Measurements from ENCODE around the gene ADAMTS17.

ADAMTS17 gene

GRCh38 chr15:99969261-99969920, 372.4 kb downstream of the ADAMTS17 start:
- no peak for DNase-seq (ENCODE audit: low read depth)

DNA sequence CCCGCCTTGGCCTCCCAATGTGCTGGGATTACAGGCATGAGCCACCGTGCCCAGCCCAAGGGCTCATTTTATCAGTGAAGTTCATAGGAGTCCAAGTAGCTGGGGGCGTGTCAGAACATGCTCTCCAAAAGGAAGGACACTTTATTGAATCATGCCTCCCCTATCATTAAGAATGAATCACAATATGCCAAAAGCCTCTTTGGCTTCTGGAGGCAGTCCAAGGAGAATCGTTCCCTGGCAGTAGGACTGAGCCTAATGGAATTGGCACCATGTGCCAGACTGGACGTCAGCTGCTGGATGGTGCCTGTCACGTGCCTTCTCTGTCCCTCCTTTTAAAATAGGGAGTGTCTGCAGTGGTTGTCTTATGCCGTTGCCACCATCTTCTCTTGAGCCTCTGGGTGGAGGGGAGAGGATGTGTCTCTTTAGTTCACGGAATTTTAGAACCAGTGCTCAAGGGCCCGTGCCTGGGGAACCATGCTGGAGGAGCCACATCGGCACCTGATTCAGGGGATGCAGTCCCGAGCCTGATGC, 373.9 kb downstream of the ADAMTS17 start:
- no peak for DNase-seq (ENCODE audit: low read depth)

GRCh38 chr15:99966815-99967214, 375.0 kb downstream of the ADAMTS17 start:
- no peak for DNase-seq (ENCODE audit: low read depth)

GRCh38 chr15:99965376-99965775, 376.4 kb downstream of the ADAMTS17 start:
- DNase-seq (ENCODE audit: low read depth), result no peak

DNA sequence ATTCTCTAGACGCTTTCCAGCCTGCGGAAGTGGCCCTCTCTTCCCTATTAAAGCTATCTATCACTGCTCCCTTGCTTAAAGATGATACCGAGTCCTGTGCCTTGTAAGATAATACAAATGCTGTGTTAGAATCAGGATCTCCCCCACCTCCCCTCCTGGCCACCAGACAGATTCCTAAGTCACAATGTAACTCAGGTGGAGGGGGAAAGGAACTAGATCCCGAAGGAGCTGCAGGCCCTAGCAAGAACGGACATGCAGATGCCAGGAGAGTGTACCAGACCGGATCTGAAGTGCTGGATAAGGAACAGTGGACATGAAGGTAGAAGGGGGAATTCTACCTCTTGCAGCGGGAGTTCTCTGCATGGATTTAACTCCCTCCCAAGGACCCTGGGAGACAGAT, 377.8 kb downstream of the ADAMTS17 start:
- DNase-seq (ENCODE audit: low read depth), result no peak

DNA sequence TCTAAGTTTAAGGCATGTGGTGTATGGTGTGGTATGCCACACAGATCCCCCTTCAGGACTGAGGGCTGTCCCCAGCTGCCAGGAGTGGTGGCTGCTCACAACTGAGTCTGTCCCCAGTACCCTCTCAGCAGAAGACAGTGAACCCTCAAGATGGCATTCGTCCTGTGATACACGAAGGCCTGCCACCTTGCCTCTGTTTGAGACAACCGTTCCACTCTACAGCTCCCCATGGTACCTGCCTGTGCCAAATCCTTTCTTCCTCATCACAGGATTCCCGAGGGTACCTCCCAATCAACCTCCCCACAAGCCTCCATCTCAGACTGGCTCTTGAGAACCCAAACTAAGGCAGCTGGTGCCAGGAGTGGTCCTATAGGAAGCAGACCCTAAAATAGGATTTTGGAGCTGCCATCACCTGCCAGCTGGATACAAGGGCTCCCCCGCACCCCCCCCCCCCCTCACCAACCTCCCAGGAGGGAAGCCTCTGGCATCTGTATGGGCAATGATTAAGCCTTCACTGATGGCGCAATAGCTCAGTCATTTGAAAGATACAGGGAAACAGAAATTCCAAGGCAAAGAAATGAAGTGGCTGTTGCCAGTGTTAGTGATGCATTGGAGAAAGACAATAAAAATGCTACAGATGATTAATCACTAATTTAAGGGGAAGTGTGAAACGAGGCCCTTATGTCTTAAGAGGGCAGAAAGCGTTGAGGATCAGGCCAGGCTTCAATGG, 378.5 kb downstream of the ADAMTS17 start:
- no peak for DNase-seq (ENCODE audit: low read depth)

- no peak for DNase-seq (ENCODE audit: low read depth)
These were observed 379.7 kb downstream of the ADAMTS17 start for GRCh38 chr15:99962006-99962561.

DNA sequence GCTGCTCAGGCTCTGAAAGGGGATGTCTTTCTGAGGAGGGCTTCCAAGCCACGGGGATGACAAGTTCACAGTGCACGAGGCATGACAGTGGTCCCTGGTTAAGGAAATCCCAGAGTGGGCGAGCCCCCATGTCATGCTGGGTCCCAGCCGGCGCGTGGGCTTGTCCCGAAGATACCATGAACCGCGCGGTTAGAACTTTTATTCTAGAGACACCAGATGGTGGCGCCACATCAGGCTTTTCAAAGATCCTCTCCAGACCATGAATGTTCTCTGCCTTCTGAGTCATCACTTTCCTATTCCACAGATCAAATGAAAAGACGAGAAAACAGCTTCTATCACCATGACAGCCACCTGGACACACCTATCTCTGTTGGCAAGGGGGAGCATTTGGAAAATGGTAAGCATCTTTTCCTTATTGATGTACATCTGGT, 380.7 kb downstream of the ADAMTS17 start:
- no peak for DNase-seq (ENCODE audit: low read depth)

DNA sequence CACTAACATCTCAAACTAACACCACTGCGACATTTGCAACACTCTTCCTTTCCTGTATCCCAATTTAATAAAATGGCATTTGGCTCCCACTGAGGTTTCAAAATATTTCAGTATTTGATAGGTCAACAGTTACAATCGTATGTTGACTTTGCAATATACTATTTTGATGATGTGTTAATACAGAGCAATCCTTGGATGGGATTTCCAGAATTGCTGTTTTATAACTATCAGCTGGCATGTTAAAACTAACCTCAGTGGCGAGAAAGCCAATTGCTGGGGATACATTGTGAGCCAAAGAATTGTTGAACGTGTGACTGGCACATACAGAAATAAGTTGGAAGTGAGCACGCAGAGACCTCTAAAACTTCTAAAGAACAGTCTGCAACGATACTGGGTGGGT, 382.4 kb downstream of the ADAMTS17 start:
- DNase-seq (ENCODE audit: low read depth), result no peak

DNA sequence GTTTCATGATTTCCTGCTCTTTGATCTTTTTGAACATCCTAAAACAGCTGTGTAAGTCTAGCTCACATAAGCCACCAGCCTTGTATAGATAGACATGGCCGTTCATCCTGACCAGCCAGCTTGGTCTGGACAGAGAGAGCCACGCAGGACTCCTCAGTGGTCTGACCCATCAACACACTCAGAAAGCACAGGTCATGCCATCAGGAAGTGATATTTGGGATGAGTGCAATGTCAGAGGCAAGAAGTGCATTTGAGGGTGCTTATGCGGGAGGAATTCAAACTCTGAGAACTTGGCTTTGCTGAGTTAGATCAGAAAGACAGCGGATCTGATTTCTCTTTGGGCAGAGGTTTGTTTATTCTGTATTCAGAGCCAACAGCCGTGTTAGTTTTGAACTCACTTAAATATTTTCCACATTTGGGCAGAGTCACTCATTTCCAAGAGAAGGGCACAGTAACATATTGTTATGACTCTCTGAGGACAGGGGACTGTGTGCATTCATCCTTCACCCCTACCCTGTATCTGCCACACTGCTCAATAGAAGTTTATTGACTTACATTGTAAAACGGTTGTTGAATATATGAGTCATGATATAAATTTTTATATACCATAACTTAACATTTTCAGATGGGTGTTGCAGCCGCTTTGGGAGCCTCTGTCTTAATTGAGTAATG, 383.2 kb downstream of the ADAMTS17 start:
- DNase-seq (ENCODE audit: low read depth), result no peak

DNA sequence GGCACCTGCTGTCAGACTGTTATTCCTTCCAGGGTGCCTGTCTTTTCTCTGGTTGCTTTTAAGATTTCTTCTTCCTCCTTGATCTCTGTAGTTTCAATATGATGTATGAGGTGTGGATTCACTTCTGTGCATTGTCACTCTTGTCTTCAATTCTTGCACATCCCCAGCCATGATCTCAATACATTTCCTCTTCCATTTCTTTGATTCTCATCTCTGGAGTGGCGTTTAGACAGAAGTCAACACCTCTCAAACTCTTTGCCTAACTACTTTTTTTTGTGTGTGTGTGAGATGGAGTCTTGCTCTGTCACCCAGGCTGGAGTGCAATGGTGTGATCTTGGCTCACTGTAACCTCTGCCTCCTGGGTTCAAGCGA, 384.1 kb downstream of the ADAMTS17 start:
- no peak for DNase-seq (ENCODE audit: low read depth)

DNA sequence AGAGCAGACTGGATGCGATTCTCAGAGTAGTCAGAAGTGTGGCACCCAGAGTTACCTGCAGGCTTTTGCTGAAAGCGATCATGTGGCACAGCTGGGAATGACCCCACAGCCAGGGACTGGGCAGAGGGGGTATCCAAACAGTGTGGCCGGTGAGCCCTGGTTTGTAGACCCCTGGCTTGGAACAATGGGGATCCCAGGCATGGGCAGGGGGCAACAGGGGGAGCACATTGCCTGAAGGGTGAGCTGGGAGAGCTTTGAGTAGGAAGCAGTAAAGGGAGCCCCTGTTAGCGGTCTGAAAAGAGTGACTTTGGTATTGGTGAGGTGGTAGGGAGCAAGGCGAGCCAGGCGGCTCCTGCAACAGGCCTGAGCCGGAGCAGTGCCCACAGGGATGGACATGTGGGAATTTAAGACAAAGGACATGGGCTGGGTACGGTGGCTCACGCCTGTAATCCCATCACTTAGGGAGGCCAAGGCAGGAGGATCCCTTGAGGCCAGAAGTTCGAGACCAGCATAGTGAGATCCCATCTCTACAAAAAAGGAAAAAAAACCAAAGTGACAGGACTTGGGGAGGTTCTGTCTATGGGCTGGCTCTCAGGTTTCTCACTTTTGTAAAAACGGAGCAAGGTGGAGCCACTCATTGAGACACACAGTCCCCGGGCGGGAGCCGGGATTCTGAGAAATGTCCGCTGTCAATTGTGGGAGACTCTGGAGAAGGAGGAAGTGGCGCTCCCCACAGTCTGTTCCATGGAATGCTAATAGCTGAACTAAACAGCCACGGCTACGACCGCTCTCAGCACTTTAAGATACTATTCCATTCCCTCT, 384.7 kb downstream of the ADAMTS17 start:
- DNase-seq (ENCODE audit: low read depth), result no peak

GRCh38 chr15:99956022-99956775, 385.6 kb downstream of the ADAMTS17 start:
- no peak for DNase-seq (ENCODE audit: low read depth)

DNA sequence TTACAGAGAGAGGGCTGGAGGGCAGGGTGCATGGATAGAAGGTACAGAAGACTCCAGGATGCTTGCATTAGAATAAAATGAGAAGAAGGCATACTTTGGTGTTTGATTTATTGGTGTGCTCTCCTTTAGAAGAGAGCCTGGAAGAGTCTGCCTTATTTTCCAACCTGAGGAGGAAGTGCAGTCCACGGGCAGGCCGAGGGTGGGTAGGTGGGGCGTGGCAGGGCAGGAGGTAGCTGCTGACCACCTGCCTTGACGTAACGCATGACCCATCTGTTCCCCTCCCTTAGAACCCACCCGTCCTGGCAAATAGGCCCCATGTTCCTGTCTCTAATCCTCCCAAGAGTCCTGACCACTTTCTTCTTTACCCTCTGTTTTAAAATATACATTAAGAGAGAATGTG, 386.2 kb downstream of the ADAMTS17 start:
- DNase-seq (ENCODE audit: low read depth), result no peak

- no peak for DNase-seq (ENCODE audit: low read depth)
These were observed 386.6 kb downstream of the ADAMTS17 start for GRCh38 chr15:99955181-99955525.

DNA sequence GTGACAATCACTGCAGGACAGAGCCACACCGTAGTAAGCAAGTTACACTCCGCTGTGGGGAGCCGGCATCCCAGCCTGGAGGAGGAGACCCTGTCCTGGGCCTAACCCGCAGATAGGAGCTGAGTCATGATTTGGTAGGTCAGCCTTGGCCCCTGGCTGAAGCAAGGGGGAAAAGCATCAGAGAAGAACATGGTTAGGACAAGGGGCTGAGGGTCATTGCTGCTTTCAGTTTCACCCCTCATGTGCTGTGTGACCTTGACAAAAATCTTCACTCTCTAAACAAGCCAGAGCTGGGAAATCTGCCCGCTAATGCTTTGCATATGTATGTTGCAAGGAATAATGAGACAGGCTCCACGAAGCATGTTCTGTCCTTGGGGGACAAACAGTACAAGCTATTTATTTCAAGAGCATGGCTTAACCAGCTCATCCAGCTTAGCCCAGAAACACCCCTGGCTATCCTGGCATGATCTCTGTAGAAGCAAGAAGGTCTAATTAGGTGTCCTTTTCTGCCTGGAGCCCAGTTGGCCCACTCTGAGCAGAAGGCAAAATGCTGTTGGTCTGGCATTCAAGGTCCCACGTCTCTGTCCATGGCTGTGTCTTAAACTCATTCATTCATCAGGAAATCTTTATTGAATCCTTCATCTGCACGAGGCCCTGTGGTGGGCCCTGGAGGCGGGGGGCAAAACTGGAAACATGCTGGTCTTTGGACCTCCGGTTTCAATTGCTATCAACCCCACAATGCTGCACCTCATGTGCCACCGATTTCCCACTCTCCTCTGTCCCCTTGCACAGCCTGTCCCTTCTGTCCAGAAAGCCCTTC, 387.2 kb downstream of the ADAMTS17 start:
- DNase-seq (ENCODE audit: low read depth), result no peak

DNA sequence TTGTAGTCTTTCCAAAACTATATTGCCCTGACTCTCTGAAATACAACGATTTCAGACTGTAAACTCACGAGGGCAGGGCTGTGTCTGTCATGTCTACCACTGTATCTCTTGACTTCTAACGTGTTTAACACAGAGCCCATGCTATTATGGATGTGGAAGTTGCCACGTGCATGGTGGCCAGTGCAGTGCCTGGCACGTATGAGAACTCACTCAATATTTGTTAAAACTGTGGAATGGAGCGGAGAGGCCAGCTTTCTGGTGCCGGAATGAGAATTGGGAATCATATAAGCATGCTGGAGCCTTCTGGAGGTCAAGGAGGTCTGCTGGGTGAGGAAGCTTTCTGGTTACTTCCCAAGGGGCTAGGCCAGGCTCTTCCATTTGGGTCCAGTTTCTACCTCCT, 387.9 kb downstream of the ADAMTS17 start:
- DNase-seq (ENCODE audit: low read depth), result no peak

- no peak for DNase-seq (ENCODE audit: low read depth)
These were observed 390.3 kb downstream of the ADAMTS17 start for GRCh38 chr15:99951511-99951910.

GRCh38 chr15:99944131-99944530, 397.6 kb downstream of the ADAMTS17 start:
- no peak for DNase-seq (ENCODE audit: low read depth)

- DNase-seq (ENCODE audit: low read depth), result no peak
These were observed 398.3 kb downstream of the ADAMTS17 start for GRCh38 chr15:99943466-99943865.
